Endodermal cell (in vitro differentiated cells): ENCODE results near the gene ZNF516. TPM values are rescaled to one million over a fixed set of nuclear protein-coding genes. Genes with fewer than 3 reads are reported as not detected.

Experiments
- DNase-seq: peaks from one replicate; pipeline ENCODE4 v3.0.0-alpha.2; 2017
- H3K27ac ChIP-seq: 2 replicates; pipeline ENCODE4 v1.5.1; 2013; ENCODE audit warnings: mild to moderate bottlenecking, low read depth, low read length, moderate library complexity
- H3K27me3 ChIP-seq: 2 replicates; pipeline ENCODE4 v1.6.1; 2013; ENCODE audit warnings: mild to moderate bottlenecking, low read length, moderate library complexity; ENCODE audit not compliant: insufficient read depth, control insufficient read depth, poor library complexity, severe bottlenecking
- H3K36me3 ChIP-seq: 2 replicates; pipeline ENCODE4 v1.7.0; 2013; ENCODE audit warnings: mild to moderate bottlenecking, low read length, moderate library complexity; ENCODE audit not compliant: control insufficient read depth, insufficient read depth
- H3K4me1 ChIP-seq: one replicate; pipeline ENCODE4 v1.7.0; 2013; ENCODE audit warnings: low read length; ENCODE audit not compliant: control insufficient read depth, insufficient read depth
- H3K4me3 ChIP-seq: 2 replicates; pipeline ENCODE4 v1.5.1; 2013; ENCODE audit warnings: mild to moderate bottlenecking, low read length, moderate library complexity
- H3K9ac ChIP-seq: 2 replicates; pipeline ENCODE4 v1.6.1; 2013; ENCODE audit warnings: mild to moderate bottlenecking, low read length, moderate library complexity; ENCODE audit not compliant: poor library complexity, severe bottlenecking; ENCODE audit errors: extremely low read depth
- H3K9me3 ChIP-seq: 2 replicates; pipeline ENCODE4 v1.6.1; 2013; ENCODE audit warnings: mild to moderate bottlenecking, low read length, moderate library complexity; ENCODE audit not compliant: control insufficient read depth
- H3K27ac Mint-ChIP-seq: 2 replicates; pipeline ENCODE4 v1.8.0; 2020; ENCODE audit warnings: mixed read lengths
- H3K27me3 Mint-ChIP-seq: 2 replicates; pipeline ENCODE4 v1.8.0; 2021; ENCODE audit warnings: mild to moderate bottlenecking, mixed read lengths; ENCODE audit not compliant: insufficient read depth
- H3K36me3 Mint-ChIP-seq: 2 replicates; pipeline ENCODE4 v1.8.0; 2020; ENCODE audit warnings: low read depth, mixed read lengths
- H3K4me1 Mint-ChIP-seq: 2 replicates; pipeline ENCODE4 v1.8.0; 2020; ENCODE audit warnings: mixed read lengths
- H3K4me3 Mint-ChIP-seq: 2 replicates; pipeline ENCODE4 v1.8.0; 2020; ENCODE audit warnings: mild to moderate bottlenecking, moderate library complexity, mixed read lengths
- H3K9me3 Mint-ChIP-seq: 2 replicates; pipeline ENCODE4 v1.8.0; 2020; ENCODE audit warnings: mild to moderate bottlenecking, mixed read lengths
- WGBS, 2 experiments: methylation state at CpG; one replicate each; pipeline versions ENCODE4 v1.1.5 to v1.1.7; 2013; ENCODE audit warnings: missing lambda C conversion rate in 2 of 2, mixed read lengths in 1 of 2; ENCODE audit not compliant: insufficient coverage in 1 of 2, insufficient read length in 1 of 2; 5-methylcytosine and 5-hydroxymethylcytosine counted together
- total RNA-seq, 2 donors: library from RNA; stranded (reverse); fragmentation: NEBNext Ultra II Directional in 1 of 2; extraction: Animal tissue kit (Norgen Biotek cat#: 25700) in 1 of 2; gene quantifications; 2 replicates in 1 of 2; 3 replicates in 1 of 2; pipeline ENCODE4 v1.2.1, GENCODE V29; 2021
- TF ChIP-seq, protein P1 (sequence below): fragments of 200-600 bp; sonication (generic); conservative IDR thresholded peaks from 2 replicates; pipeline ENCODE4 v1.5.0; 2021; ENCODE audit warnings: antibody characterized with exemption, mild to moderate bottlenecking

The ZNF516 gene
- total RNA-seq, 2 donors from 2014 or later = 60.2 to 77.9 TPM

DNA sequence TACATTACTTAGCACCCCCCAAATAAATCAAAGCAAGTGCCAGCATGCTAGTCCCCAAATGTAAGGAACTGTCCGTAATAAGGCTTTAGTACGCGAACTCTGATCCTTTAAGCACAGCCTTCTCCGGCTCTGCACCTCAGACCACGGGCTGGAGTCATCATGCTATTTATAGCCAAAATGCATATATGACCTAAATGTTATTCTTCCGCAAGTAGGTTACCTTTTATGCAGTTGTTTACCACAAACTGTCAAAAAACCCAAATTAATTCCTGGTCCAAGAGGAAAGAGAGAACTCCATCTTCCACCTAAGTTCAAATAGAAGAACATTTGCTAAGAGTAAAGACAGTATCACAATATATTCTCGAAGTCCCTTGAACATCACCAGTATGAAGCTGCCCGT is 42.7 kb downstream of the ZNF516 start:
- WGBS, 2 experiments = 34 to 57% methylated on average over 4 to 8 of the region's 8 CpGs
- Histone ChIP-seq H3K9ac (no peak overlapping the region), H3K4me3 (peak overlapping the region; percentile 76)

DNA sequence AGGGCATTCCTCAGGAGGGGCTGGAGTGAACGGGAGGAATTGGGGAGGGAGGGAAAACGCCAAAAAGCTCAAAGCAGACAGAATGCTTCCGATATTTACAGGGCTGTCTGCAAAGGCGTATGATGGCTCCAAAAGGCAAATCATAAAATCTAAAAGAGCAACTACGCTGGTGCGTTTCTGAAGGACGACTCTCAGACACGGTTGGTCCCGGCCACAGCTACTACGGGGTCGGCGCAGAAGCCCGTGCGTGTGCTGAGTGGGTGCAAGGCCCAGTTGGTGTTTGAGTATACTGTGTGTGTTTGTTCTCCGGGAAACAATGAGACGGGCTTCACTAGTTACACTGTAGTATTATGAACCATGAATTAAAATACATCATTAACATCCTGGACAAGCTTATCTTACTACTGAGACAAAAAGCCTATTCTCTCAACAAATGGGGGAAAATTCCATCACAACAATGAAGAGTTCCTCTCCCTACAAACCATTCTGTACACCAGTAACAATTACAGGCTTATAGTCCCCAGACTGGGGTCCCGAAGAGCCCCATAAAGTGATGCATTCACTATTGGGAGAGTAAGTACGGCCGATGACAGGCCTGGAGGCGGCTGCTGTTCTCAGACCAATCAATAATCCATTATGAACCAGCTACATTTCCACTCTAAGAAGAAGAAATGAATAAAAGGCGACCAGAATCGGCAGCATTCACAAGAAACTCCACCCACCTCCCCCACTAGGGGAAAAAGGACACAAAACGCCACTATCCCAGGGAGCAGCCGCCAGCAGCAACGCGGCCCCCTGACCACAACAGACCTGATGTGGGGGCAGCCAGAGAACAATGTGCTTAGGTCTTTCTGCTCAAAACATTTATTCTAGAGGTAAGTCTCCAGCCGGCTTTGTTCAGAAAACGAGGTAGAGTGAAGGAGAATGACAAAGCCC is 43.4 kb downstream of the ZNF516 start:
- peaks cover 5% of the 10 kb centered on the region for H3K36me3 Mint-ChIP-seq
- peak; percentile 59 for DNase-seq
- no peaks in the 10 kb centered on the region for H3K27me3 ChIP-seq
- no peaks in the 10 kb centered on the region for H3K36me3 ChIP-seq
- peaks cover 35% of the 10 kb centered on the region for H3K4me1 ChIP-seq
- no peak overlapping the region for H3K27ac Mint-ChIP-seq
- 28 to 33% methylated on average over 7 to 27 of the region's 28 CpGs for WGBS, 2 experiments
- H3K4me3 Mint-ChIP-seq = peak overlapping the region; percentile 44
- H3K27me3 Mint-ChIP-seq = peaks cover 6% of the 10 kb centered on the region
- H3K4me1 Mint-ChIP-seq = peaks cover 82% of the 10 kb centered on the region
- TF ChIP-seq, protein P1, sequence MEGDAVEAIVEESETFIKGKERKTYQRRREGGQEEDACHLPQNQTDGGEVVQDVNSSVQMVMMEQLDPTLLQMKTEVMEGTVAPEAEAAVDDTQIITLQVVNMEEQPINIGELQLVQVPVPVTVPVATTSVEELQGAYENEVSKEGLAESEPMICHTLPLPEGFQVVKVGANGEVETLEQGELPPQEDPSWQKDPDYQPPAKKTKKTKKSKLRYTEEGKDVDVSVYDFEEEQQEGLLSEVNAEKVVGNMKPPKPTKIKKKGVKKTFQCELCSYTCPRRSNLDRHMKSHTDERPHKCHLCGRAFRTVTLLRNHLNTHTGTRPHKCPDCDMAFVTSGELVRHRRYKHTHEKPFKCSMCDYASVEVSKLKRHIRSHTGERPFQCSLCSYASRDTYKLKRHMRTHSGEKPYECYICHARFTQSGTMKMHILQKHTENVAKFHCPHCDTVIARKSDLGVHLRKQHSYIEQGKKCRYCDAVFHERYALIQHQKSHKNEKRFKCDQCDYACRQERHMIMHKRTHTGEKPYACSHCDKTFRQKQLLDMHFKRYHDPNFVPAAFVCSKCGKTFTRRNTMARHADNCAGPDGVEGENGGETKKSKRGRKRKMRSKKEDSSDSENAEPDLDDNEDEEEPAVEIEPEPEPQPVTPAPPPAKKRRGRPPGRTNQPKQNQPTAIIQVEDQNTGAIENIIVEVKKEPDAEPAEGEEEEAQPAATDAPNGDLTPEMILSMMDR = peak; percentile 17
- H3K9me3 Mint-ChIP-seq = no peaks in the 10 kb centered on the region
- no peaks in the 10 kb centered on the region for H3K9me3 ChIP-seq
- peak overlapping the region; percentile 28 for H3K9ac ChIP-seq
- H3K4me3 ChIP-seq = peak overlapping the region; percentile 76
- H3K27ac ChIP-seq = peak overlapping the region; percentile 82

More for the DNA sequence above, 42.7 kb downstream of the ZNF516 start:
- DNase-seq = peak; percentile 40
- Mint-ChIP-seq H3K27me3 (peaks cover 6% of the 10 kb centered on the region), H3K4me1 (peaks cover 86% of the 10 kb centered on the region), H3K27ac (no peak overlapping the region), H3K36me3 (peaks cover 4% of the 10 kb centered on the region), H3K9me3 (no peaks in the 10 kb centered on the region), H3K4me3 (peak overlapping the region; percentile 44)
- H3K4me1 ChIP-seq = peaks cover 35% of the 10 kb centered on the region
- H3K27me3 ChIP-seq = no peaks in the 10 kb centered on the region
- H3K9me3 ChIP-seq = no peaks in the 10 kb centered on the region
- TF ChIP-seq, protein P1 = no peak
- no peaks in the 10 kb centered on the region for H3K36me3 ChIP-seq
- H3K27ac ChIP-seq = peak overlapping the region; percentile 82

DNA sequence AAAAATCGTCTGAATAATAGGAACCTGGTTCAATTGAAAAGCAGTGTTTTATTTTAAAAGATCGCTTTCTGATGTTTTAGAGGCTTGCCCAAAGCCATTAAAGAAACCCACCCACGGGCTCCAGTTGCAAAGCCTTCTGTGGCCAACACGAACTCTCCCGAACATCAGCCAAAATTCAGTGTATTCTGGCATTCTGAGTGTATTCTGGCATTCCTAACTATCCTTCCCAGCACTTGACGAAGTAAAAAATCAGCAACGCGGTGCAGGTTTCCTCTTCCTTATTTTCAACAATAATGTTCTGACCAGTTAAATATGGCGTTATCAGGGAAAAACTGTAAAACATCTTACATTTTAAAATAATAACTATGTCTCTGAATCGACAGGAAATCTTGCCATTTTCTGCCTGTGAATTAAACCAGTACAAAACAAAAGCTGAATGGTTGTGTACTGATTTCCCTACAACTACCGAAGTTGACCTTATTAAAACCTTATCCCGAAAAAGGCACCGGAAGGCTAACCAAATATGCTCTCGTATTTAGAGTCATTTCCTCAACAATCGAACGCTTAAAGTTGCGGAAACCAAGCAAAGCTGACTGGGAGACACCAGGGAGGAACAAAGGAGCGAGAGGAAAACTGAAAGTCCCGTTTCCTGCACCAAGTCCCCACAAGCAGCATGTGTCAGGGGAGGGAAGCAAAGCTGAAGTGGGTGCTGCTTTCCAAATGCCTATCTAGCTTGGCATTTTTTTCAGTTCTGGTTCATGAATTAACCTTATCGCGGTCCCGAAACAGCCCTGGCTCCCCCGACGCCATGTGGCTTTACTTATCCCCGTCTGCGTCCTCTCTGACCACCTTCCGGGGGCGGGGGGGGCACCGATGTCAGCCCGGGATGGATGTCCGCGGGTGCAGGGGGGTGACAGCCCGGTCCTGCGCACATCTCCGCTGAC is 44.3 kb downstream of the ZNF516 start:
- peak overlapping the region; percentile 28 for H3K9ac ChIP-seq
- peak; percentile 70 for DNase-seq
- Mint-ChIP-seq H3K9me3 (no peaks in the 10 kb centered on the region), H3K27ac (peak overlapping the region; percentile 71), H3K4me3 (peak overlapping the region; percentile 44), H3K4me1 (peaks cover 81% of the 10 kb centered on the region), H3K36me3 (peaks cover 5% of the 10 kb centered on the region), H3K27me3 (peaks cover 6% of the 10 kb centered on the region)
- no peaks in the 10 kb centered on the region for H3K27me3 ChIP-seq
- peaks cover 31% of the 10 kb centered on the region for H3K4me1 ChIP-seq
- H3K4me3 ChIP-seq = peak overlapping the region; percentile 76
- no peaks in the 10 kb centered on the region for H3K36me3 ChIP-seq
- 20 to 23% methylated on average over 22 to 35 of the region's 35 CpGs for WGBS, 2 experiments
- H3K27ac ChIP-seq = peak overlapping the region; percentile 82
- TF ChIP-seq, protein P1 = no peak
- no peaks in the 10 kb centered on the region for H3K9me3 ChIP-seq
